Measurements from ENCODE around the gene TCL1A.
"Not testable (repeated sequence)": the region's sequence is repeated elsewhere in the genome, so short reads cannot be mapped to it uniquely, and the experiment has no call there.

The TCL1A gene

GRCh38 chr14:95674613-95675012, 39.3 kb downstream of the TCL1A start:
- Histone ChIP-seq H3K4me1 (ENCODE audit: control insufficient read depth in 1 of 2, insufficient read depth in 1 of 2, low read depth in 1 of 2, low read length in 1 of 2) (no peaks in the 10 kb centered on the region), H3K27ac (no peak overlapping the region), H3K9me3 (no peaks in the 10 kb centered on the region), H3K27me3 (no peaks in the 10 kb centered on the region), H3K36me3 (no peaks in the 10 kb centered on the region), H3K4me3 (ENCODE audit: low read depth in 1 of 2, low read length in 1 of 2) (no peak overlapping the region)
- no peak for TF ChIP-seq CTCF (IDR thresholded peaks at IDR 0.05)

- no peak overlapping the region for H3K27ac ChIP-seq
- peaks cover 1% of the 10 kb centered on the region for H3K27me3 ChIP-seq
- H3K36me3 ChIP-seq: no peaks in the 10 kb centered on the region
- H3K4me3 ChIP-seq (ENCODE audit: low read depth in 1 of 2, low read length in 1 of 2): no peak overlapping the region
- no peak for TF ChIP-seq CTCF (IDR thresholded peaks at IDR 0.05)
- H3K4me1 ChIP-seq (ENCODE audit: control insufficient read depth in 1 of 2, insufficient read depth in 1 of 2, low read depth in 1 of 2, low read length in 1 of 2): no peaks in the 10 kb centered on the region
- H3K9me3 ChIP-seq: no peaks in the 10 kb centered on the region
Observed at GRCh38 chr14:95668235-95668772, 45.6 kb downstream of the TCL1A start.

GRCh38 chr14:95667249-95667693, 46.7 kb downstream of the TCL1A start:
- Histone ChIP-seq H3K9me3 (no peaks in the 10 kb centered on the region), H3K4me3 (ENCODE audit: low read depth in 1 of 2, low read length in 1 of 2) (no peak overlapping the region), H3K27me3 (peaks cover 5% of the 10 kb centered on the region), H3K36me3 (no peaks in the 10 kb centered on the region), H3K4me1 (ENCODE audit: control insufficient read depth in 1 of 2, insufficient read depth in 1 of 2, low read depth in 1 of 2, low read length in 1 of 2) (no peaks in the 10 kb centered on the region), H3K27ac (no peak overlapping the region)
- TF ChIP-seq CTCF (IDR thresholded peaks at IDR 0.05): no peak

GRCh38 chr14:95666450-95666849, 47.5 kb downstream of the TCL1A start:
- Histone ChIP-seq H3K4me1 (ENCODE audit: control insufficient read depth in 1 of 2, insufficient read depth in 1 of 2, low read depth in 1 of 2, low read length in 1 of 2) (no peaks in the 10 kb centered on the region), H3K4me3 (ENCODE audit: low read depth in 1 of 2, low read length in 1 of 2) (no peak overlapping the region), H3K27me3 (peaks cover 5% of the 10 kb centered on the region), H3K27ac (no peak overlapping the region), H3K36me3 (no peaks in the 10 kb centered on the region), H3K9me3 (no peaks in the 10 kb centered on the region)
- no peak for TF ChIP-seq CTCF (IDR thresholded peaks at IDR 0.05)

- H3K27me3 ChIP-seq; H3K9me3 ChIP-seq; H3K4me3 ChIP-seq (ENCODE audit: low read depth in 1 of 2, low read length in 1 of 2); H3K4me1 ChIP-seq (ENCODE audit: control insufficient read depth in 1 of 2, insufficient read depth in 1 of 2, low read depth in 1 of 2, low read length in 1 of 2); H3K27ac ChIP-seq; H3K36me3 ChIP-seq: not testable (repeated sequence)
Observed at GRCh38 chr14:95665530-95665929, 48.4 kb downstream of the TCL1A start.

GRCh38 chr14:95664546-95664945, 49.4 kb downstream of the TCL1A start:
- no peak for TF ChIP-seq CTCF (IDR thresholded peaks at IDR 0.05)
- peaks cover 5% of the 10 kb centered on the region for H3K27me3 ChIP-seq
- H3K4me3 ChIP-seq (ENCODE audit: low read depth in 1 of 2, low read length in 1 of 2): no peak overlapping the region
- no peaks in the 10 kb centered on the region for H3K36me3 ChIP-seq
- no peaks in the 10 kb centered on the region for H3K9me3 ChIP-seq
- H3K4me1 ChIP-seq (ENCODE audit: control insufficient read depth in 1 of 2, insufficient read depth in 1 of 2, low read depth in 1 of 2, low read length in 1 of 2): no peaks in the 10 kb centered on the region
- no peak overlapping the region for H3K27ac ChIP-seq
